GM12801 (cell line): ENCODE results near the gene PSMD10.

ENCODE experiments used
- CTCF ChIP-seq: IDR thresholded peaks from one replicate; pipeline ENCODE4 v1.5.1; 2011; ENCODE audit warnings: control low read depth; ENCODE audit not compliant: insufficient read length; ENCODE audit errors: extremely low read depth

The PSMD10 gene

GRCh38 chrX:108072746-108073145 lies 18.6 kb downstream of the PSMD10 start:
- TF ChIP-seq CTCF, result no peak

- no peak for TF ChIP-seq CTCF
These were observed 19.8 kb downstream of the PSMD10 start for GRCh38 chrX:108071578-108071977.

GRCh38 chrX:108070891-108071290 lies 20.5 kb downstream of the PSMD10 start:
- no peak for TF ChIP-seq CTCF

- no peak for TF ChIP-seq CTCF
These were observed 23.2 kb downstream of the PSMD10 start for GRCh38 chrX:108068121-108068520.

GRCh38 chrX:108064613-108065012 lies 26.7 kb downstream of the PSMD10 start:
- no peak for TF ChIP-seq CTCF

- no peak for TF ChIP-seq CTCF
These were observed 27.3 kb downstream of the PSMD10 start for GRCh38 chrX:108064001-108064400.

GRCh38 chrX:108059801-108060200 lies 31.5 kb downstream of the PSMD10 start:
- no peak for TF ChIP-seq CTCF

GRCh38 chrX:108055546-108055945 lies 35.8 kb downstream of the PSMD10 start:
- TF ChIP-seq CTCF, result no peak
